HG02623 (cell line): Measurements from ENCODE around the gene ITK.
A peak's percentile ranks its signal among the peaks of the same experiment; 100 is the strongest.

Experiments
- ATAC-seq: cut with Tn5 transposase; IDR thresholded peaks from one replicate; pipeline ENCODE4 v1.9.1; 2021; ENCODE audit warnings: moderate library complexity; ENCODE audit not compliant: unreplicated experiment

Gene ITK

DNA sequence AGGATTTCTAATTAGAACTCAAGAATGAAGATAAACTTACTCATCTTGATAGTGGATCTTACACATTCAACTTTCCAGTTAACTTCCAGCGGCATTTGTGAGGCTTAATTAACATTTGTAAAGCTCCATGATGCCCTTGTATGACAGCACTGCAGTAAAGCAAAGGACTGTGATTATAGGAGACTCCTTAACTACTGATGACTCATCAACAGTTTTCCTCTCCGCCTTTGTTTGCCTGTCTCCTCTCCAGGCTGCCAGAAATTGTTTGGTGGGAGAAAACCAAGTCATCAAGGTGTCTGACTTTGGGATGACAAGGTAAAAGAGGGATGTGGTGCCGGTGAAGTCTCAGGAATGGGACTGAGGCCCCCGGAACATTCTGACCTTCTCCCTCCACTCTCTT lies 64.8 kb downstream of the ITK start:
- no peak for ATAC-seq

DNA sequence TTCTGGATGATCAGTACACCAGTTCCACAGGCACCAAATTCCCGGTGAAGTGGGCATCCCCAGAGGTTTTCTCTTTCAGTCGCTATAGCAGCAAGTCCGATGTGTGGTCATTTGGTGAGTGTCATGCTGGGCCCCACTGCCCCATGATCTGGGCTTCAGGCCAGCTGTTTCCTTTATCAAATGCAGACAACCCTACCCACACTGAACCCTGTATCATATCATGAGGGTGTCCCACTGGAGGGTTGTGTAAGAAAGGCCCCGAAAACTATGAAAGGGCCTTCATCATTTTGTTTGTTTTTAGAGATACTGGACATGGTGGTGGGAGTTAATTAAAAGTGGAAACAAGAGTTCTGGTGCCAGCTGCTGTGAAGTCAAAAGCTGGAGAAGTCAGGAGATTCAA lies 65.2 kb downstream of the ITK start:
- ATAC-seq: no peak

DNA sequence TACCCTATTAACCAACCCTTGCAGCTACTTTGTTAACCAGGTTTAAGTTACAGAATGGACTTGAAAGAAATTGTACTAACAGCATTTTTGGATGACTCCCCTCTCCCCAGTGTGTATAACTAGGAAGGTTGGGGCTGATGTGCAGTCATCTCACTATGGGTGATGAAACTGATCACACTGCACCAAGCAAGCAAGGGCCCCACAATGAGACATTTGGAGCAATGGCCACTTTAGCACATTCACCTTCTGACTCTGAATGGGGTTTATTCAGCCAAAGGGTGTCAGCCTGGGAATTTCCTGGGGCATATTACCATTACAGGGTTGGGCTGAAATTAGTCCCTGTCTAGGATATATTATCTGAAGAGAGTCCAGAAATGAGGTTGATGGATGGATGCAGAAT lies 66.6 kb downstream of the ITK start:
- no peak for ATAC-seq

DNA sequence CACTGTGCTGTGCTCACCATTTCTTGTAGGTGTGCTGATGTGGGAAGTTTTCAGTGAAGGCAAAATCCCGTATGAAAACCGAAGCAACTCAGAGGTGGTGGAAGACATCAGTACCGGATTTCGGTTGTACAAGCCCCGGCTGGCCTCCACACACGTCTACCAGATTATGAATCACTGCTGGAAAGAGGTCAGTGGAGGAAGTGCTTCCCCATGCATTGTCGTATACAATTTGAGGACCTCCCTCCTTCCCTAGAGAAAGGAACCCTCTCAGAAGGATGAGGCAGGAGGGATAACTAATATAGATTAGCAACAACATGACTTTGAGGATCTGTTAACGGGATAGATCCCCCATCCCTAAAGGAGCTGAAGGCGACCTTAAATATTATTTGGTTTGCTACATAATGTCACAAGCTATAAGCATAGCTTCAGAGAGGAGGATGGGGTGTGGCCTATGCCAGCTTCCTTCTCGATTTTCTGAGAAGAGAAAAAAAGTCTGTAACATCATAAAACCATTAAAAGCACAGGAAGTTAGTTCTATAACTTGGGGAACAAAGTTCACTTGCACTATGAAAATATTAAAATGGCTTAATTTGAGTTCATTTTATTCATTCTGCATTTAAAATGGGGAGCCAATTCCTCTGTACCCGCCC lies 68.3 kb downstream of the ITK start:
- ATAC-seq: no peak

DNA sequence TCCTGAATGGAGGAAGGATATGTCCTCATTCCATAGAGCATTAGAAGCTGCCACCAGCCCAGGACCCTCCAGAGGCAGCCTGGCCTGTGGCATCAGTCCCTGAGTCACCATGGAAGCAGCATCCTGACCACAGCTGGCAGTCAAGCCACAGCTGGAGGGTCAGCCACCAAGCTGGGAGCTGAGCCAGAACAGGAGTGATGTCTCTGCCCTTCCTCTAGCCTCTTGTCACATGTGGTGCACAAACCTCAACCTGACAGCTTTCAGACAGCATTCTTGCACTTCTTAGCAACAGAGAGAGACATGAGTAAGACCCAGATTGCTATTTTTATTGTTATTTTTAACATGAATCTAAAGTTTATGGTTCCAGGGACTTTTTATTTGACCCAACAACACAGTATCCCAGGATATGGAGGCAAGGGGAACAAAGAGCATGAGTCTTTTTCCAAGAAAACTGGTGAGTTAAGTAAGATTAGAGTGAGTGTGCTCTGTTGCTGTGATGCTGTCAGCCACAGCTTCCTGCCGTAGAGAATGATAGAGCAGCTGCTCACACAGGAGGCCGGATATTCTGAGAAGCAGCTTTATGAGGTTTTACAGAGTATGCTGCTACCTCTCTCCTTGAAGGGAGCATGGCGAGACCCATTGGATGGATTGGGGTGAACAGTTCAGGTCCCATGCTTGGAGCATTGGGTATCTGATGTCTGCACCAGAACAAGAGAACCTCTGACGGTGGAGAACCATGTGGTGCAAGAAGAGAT lies 72.2 kb downstream of the ITK start:
- ATAC-seq: peak; percentile 85

DNA sequence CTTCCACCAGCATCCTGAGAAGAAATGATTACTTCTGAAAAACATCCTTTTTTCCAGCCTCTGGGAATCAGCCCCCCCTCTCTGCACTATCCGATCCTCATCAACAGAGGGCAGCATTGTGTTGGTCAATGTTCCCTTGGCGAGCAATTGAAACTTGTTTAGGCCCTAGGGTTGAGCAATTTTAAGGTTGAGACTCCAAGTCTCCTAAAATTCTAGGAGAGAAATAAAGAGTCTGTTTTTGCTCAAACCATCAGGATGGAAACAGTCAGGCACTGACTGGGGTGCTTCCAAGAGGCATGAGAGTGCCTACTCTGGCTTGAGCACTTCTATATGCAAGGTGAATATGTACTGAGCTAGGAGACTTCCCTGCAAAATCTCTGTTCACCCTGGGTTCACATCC lies 72.9 kb downstream of the ITK start:
- peak; percentile 31 for ATAC-seq

DNA sequence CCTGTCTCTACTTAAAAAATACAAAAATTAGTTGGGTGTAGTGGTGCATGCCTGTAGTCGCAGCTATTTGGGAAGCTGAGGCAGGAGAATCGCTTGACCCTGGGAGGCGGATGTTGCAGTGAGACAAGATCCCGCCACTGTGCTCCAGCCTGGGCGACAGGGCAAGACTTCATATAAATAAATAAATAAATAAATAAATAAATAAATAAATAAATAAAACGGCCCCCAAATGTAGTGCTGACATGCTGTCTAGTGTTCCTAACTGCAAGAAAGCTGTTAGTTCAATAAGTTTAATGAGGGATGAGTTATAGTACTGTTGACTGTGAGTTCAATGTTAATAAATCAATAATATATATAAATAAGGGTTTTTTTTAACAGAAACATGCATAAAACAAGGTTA lies 77.8 kb downstream of the ITK start:
- ATAC-seq: no peak

DNA sequence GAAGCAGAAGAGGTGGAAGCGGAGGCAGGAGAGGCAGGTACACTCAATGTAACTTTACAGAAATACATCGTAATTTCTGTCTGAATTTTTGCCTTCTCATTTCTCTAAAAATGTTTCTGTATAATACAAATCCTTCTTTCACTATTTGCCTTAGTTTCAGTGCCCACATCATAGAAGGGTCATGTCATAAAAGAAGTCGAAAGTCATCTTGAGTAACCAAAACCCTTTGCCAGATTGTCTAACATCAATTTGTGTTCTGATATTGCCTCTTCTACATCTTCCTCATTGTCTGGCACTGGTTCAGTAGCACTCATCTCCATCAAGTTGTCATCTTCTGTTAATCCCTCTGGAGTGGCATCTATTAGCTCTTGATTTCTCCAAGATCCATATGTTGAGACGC lies 79.1 kb downstream of the ITK start:
- ATAC-seq: no peak

DNA sequence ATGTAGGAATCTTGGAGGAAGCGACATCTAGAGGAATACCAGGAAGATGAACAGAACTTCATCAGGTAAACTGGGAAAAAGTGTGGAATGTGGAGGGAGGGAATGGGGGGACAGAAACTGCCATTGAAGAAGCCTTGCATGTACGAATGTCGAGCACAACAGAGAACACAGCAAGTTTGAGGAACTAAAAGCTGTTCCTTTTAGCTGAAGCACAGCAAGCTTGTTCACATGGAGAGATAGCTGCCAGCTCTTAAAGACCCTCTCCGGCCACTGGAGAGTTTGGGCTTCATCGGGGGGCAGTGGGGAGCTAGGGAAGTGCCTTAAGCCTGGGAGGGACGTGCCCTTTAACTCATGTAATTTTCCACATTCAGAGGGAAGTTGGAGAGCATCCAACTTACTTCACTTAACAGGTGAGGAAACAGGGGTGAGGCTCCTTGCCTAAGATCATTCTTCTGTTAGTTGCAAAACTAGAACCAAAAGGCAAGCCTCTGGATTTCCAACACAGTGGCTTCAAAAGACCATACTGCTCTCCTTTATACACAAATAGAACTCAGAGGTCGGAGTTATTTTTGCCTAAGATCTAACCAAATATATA lies 83.0 kb downstream of the ITK start:
- ATAC-seq: no peak

DNA sequence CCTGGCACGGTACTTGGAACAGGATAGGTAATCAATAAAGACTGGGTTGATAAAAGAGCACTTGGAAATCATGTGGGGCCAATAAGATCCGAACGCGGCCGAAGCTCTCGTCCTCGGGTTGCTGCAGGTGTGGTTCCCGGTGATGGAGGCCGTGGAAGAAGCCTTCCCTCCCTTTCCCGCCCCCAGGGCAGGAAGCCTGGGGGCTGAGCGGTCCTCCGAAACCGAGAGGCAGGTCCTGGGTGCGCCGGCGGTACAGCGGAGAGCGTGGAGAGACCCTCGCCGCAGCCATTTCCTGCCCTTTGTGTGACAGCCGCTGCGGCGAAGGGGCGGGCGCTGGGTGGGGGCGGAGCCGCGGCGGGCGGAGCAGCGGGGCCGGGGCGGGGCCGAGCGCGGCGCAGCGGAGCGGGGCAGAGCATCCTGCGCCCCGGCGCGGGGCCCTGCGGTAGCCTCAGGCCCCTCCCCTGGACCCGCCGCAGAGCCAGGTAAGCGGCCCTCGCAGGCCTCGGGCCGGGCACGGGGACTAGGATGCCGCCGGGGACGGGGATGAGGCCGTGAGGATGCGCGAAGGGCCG lies 85.2 kb downstream of the ITK start, which contains the start of gene CYFIP2:
Gene CYFIP2 (plus strand): TSS at position 410 of the 572 bp plus-strand sequence. CDS start 19,239 bp downstream, outside the sequence.
- peak; percentile 83 for ATAC-seq

DNA sequence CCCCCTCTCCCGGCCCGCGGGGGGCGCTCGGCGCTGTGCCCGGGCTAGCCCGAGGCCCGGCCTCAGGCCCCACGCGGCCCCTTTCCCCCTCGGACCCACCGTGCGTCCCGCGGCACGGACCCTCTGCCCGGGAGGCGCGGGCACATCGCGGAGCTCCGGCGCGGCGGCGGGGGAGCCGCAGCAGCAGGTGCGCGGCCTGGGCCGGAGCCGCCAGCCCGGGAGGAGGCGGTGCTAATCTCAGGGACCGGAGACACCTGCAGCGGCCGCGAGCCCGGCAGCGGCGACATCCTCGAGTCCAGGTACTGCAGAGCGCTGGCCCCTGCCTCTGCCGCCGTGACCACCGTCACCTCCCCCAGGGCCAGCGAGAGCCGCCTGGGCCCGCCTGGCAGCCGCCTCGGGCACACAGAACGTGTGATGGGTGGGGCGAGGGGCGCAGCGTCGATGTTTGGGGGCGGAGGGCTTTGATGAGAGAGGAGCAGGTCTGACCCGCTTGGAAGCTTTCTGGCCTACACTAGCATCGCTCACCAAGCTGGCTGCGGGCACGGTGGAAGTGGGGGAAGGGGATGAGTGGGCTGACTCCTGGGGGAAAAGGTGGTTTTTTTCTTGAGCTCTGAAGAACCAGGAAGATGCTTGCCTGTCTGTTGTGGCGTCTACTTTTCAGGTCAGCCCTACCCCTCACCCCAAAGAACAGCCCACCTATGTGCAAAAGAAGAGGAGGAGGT lies 85.8 kb downstream of the ITK start:
- peak; percentile 46 for ATAC-seq

DNA sequence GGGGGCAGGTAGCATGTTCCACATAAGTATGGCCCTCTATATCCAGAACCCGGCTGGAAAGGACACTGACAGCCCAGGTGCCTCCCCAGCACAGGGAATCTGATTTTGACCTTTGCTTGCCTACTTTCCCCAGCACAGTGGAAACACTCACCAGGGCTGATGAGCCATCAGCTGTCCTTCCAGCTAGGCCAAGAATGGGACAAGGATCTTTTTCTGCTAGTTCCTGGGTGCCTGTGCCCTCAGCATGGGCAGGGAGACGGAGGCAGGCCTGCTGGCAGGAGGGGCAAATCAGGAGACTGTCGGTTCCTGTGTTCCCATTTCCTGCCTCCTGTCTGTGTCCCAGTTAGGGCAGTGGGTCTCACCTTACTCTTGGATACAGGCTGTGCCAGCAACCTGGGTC lies 86.4 kb downstream of the ITK start:
- ATAC-seq: no peak

DNA sequence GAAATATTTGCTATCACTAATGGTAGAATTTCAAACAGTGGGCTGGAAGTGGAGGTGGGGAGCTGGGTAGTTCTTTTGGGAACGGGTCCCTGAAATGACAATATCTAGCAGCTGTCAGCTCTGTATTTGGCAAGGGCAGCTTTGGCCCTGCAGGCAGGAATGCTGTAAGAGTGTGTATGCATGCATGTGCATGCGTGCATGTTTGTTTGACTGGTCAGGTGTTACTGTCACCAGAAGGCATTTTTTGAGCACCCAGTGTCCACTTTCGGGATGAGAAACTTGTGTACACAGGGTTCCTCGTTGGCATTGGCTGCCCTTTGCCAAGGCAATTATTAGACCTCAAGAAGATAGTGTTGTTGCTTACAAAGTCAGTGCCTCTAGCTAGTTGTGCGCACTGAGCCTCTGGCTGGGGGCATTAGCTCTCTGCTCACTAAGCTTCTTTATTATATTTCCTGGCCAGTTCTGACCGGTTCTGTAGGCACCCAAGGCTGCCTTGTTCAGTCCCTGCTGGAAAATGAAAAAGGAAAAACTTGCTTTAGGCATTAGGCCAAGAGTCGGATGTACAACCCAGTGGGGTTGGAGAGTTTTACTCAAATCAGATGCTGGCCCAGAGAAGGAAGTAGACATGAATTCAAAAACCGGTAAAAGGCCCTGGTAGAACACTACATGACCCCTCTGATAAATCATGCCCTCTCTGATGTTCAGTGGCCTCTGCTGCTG lies 87.3 kb downstream of the ITK start:
- ATAC-seq: no peak

DNA sequence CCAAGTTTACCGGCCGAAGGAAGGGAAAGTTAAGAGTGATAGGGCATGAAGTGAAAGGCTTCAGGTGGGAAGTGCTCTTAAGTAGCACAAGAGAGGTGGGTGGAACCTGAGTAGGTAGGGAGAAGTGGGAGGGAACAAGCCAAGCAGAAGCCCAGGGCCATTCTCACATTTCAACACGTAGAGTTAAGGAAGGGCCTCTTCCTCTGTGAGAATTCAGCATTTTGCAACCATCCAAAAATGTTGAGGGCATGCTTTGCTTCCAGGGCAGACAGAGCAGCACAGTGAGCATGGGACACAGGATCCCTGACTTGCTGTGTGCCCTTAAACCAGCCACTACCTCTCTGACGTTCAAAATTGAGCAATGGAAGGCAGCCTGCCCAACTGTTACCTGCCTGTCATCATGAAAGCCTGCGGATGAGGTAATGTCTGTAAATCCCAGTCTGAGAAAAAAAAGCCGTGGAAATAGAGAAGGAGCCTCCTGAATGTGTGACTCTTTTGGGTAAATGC lies 88.6 kb downstream of the ITK start:
- ATAC-seq: no peak

DNA sequence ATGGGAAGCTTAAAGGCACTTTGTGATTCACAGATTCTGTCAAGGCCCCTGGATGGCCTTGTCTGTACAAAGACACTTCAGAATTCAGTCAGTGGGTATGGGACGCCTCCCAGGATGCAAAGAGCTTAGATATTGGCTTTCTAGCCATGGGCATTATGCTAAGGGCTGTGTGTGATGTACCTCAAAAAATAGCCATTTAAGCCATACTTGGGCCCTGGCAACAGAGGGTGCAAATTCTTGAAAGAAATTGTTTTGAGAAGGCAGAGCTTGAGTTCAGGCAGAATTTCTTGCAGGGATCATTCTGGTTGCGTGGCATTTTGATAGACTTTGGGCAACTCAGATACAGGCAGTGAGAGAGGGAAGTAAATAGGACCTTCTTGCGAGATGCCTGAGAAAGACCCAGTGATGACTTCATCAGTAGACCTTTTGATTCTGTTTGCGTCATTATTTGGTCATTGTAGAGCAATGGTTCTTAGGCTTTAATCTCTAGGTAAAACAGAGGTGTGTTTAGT lies 89.2 kb downstream of the ITK start:
- no peak for ATAC-seq

DNA sequence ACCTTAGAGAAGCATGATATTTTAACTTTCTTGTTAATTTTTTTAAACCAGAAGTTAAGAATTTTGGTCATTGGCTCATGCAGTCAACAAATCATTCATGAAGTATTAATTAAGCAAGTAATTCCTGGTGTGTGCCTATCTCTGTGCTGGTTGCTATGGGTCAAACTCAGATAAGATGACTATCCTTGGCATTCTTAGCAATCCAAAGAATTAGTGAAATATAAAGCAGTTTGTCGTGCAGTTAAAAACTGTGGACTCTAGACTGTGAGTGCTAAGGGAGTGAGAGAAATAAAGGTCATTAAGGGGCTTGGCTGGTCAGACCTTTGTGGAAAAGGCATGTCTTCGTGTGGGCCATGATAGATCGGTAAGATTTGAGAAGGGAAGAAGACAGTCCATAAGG lies 90.1 kb downstream of the ITK start:
- no peak for ATAC-seq

DNA sequence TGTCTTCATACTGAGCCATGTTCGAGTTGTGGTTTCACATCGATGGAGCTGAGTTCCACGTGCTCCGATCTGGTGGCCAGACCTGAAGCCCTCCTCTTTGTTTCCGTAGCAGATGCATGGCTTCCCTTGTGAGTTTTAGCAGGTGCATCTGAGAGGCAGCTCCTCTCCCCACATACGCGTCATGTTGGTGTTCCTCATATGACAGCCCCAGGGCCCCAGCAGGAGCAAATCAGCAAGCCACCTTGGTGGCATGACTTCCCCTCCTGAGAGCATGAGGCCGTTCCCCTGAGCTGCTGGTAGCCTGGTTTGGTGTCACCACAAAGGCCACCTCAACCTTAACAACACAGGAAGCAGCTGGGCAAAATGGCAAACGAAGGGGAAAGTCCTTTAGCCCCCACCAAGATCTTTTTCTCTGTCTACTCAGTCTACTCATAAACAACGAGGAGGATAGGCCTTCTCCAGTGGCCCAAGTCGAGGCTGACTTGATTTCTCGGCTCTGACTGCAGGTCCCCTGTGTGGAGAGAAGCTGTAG lies 91.2 kb downstream of the ITK start:
- ATAC-seq: peak; percentile 85

DNA sequence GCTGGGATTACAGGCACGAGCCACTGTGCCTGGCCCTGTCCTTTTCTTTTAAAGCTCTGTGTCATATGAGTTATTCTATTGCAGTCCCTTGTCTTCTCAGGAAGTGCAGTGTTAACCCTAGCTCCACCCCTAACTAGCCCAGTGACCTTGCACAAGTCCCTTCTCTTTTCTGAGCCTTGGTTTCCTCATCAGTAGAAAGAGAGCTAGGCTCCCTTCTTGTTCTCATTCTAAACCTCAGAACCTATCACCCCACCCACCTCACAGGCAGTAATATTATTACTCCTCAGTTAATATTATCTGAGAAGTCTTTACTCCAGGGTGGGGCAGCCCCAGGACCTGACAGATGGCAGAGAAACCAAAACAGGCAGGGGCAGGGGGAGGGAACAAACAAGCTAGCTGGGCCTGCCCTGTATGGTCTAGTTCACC lies 92.5 kb downstream of the ITK start:
- ATAC-seq: peak; percentile 34

DNA sequence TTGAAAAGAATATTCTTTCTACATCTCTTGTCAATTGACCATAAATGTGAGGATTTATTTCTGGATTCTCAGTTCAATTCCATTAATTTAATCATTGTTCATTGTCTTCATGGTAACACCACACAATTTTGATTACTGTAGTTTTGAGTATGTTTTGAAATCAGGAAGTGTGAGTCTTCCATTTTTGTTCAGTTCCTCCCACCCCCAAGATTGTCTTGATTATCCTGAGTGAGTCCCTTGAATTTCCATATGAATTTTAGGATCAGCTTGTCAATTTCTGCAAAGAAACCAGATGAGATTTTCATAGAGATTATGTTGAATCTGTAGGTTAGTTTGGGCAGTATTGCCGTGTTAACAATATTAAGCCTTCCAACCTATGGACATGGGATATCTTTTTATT lies 94.8 kb downstream of the ITK start:
- ATAC-seq: no peak
